Tibial artery (tissue), 4 donors: Measurements from ENCODE around the gene PAX8.
A peak's percentile ranks its signal among the peaks of the same experiment; 100 is the strongest.

Experiments
- DNase-seq, 2 donors: peaks; one replicate each; pipeline ENCODE4 v3.0.0-alpha.2; 2019
- H3K27ac ChIP-seq, 2 donors: fragments of 200-600 bp; sonication (generic) in 1 of 2; 1 replicate in 1 of 2; 2 replicates in 1 of 2; pipeline ENCODE4 v1.5.1; 2018 to 2019; ENCODE audit warnings: mild to moderate bottlenecking in 1 of 2
- H3K27me3 ChIP-seq, 2 donors: fragments of 200-600 bp; sonication (generic) in 1 of 2; one replicate each; pipeline versions ENCODE4 v1.5.1 to v1.6.0; 2016 to 2019
- H3K36me3 ChIP-seq, 3 donors: fragments of 200-600 bp; sonication (generic) in 2 of 3; one replicate each; pipeline ENCODE4 v1.5.1; 2016 to 2019; ENCODE audit warnings: mild to moderate bottlenecking in 2 of 3
- H3K4me1 ChIP-seq, 4 donors: fragments of 200-600 bp; sonication (generic) in 2 of 4; 1 replicate in 3 of 4; 2 replicates in 1 of 4; pipeline ENCODE4 v1.5.1; 2016 to 2019
- H3K4me3 ChIP-seq, 2 donors: fragments of 200-600 bp; sonication (generic) in 1 of 2; 1 replicate in 1 of 2; 2 replicates in 1 of 2; pipeline ENCODE4 v1.5.1; 2018 to 2019; ENCODE audit warnings: mild to moderate bottlenecking in 2 of 2
- H3K9me3 ChIP-seq, 3 donors: fragments of 200-600 bp; sonication (generic) in 1 of 3; one replicate each; pipeline ENCODE4 v1.5.1; 2016 to 2019
- intact Hi-C: fragments of 100-400 bp; cut with DNase I; formaldehyde crosslinking; loops from one replicate; pipeline ENCODE4 v1.15.0; 2023; ENCODE audit warnings: low total_unique reads
- TF ChIP-seq, protein P1 (sequence below), 2 experiments: fragments of 200-600 bp in 1 of 2; fragments of 450-650 bp in 1 of 2; IDR thresholded peaks; one replicate each; pipeline ENCODE4 v1.5.1; 2017 to 2019; ENCODE audit warnings: antibody characterized with exemption in 2 of 2, mild to moderate bottlenecking in 1 of 2, moderate library complexity in 1 of 2

The PAX8 gene

DNA sequence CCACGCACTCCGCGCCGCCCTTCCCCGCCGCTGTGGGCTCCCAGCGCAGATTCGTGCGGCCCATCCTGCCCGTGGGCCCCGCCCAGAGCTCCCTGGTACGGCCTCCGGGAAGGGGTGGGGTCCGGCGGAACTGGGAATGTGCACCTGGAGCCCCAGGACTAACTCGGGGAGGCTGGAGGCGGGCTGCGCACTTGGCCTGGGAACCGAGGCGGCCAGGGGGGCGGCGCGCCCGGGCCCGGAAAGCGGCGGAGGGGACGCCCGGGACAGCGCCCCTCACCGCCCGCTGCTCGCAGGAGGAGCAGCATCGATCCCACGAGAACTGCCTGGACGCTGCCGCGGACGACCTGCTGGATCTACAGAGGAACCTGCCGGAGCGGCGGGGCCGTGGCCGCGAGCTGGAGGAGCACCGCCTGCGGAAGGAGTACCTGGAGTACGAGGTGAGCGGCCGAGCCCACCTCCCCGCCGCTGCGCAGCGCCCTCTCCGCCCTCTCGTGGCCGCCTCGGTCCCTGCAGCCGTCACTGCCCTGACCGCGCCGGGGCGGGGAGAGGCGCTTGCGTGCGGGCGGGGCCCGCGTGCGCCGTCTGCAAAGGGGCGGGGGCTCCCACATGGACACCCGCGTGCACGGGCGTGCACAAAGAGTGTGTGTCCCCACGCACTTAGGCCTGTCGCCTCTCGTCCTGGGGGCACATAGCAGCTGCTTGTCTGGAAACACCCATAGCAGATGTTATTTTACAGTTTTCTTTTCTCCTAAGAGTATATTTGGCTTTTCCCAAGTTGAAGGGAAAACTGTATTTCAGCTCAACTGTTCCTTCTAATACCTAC is 79.7 kb downstream of the PAX8 start:
- intact Hi-C loops, result no loop called here

DNA sequence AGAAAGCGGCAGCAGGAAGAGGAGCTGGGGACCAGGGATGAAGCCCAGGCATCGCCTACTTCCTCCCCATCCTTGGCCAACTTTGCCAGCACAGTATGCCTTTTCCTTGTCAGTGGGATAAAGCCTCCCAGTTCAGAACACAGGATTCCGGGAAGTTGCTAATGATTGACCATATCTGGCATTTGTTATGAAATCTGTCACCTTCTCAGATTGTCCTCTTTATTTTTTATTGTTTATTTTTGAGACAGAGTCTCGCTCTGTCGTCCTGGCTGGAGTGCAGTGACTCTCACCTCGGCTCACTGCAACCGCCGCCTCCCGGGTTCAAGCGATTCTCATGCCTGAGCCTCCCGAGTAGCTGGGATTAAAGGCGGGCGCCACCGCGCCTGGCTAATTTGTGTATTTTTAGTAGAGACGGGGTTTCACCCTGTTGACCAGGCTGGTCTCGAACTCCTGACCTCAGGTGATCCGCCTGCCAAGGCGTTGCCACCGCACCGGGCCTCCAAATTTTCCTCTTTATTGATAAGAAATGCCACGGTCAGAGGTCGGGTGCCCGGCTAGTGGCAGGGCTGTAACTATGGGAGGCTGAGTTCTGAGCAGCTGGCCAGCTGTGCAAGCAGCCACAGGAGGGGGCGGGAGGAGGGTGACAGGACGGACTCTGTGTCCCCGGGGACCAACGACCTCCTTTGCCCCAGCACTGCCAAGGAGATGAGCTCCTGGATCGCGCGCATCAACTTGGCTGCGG is 80.5 kb downstream of the PAX8 start:
- peak overlapping the region; percentile 62 to 76 for H3K4me3 ChIP-seq
- intact Hi-C loops, result no loop called here
- H3K9me3 ChIP-seq, result no peaks in the 10 kb centered on the region
- H3K4me1 ChIP-seq, result peaks cover 0 to 12% (median 5%) of the 10 kb centered on the region in 4 donors
- H3K27me3 ChIP-seq, result no peaks in the 10 kb centered on the region
- DNase-seq, result no peak
- TF ChIP-seq, protein P1, sequence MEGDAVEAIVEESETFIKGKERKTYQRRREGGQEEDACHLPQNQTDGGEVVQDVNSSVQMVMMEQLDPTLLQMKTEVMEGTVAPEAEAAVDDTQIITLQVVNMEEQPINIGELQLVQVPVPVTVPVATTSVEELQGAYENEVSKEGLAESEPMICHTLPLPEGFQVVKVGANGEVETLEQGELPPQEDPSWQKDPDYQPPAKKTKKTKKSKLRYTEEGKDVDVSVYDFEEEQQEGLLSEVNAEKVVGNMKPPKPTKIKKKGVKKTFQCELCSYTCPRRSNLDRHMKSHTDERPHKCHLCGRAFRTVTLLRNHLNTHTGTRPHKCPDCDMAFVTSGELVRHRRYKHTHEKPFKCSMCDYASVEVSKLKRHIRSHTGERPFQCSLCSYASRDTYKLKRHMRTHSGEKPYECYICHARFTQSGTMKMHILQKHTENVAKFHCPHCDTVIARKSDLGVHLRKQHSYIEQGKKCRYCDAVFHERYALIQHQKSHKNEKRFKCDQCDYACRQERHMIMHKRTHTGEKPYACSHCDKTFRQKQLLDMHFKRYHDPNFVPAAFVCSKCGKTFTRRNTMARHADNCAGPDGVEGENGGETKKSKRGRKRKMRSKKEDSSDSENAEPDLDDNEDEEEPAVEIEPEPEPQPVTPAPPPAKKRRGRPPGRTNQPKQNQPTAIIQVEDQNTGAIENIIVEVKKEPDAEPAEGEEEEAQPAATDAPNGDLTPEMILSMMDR (IDR thresholded peaks at IDR 0.05), result no peak
- peak overlapping the region; percentile 45 to 59 for H3K27ac ChIP-seq
- peaks cover 0 to 6% (median 0%) of the 10 kb centered on the region in 3 donors for H3K36me3 ChIP-seq

More for the DNA sequence above, 79.7 kb downstream of the PAX8 start:
- Histone ChIP-seq H3K4me1 (peaks cover 0 to 12% (median 5%) of the 10 kb centered on the region in 4 donors), H3K36me3 (peaks cover 0 to 6% (median 0%) of the 10 kb centered on the region in 3 donors), H3K9me3 (no peaks in the 10 kb centered on the region), H3K27me3 (no peaks in the 10 kb centered on the region), H3K4me3 (peak overlapping the region; percentile 62 to 76), H3K27ac (peak overlapping the region; percentile 45 to 59)
- peak; percentile 51 to 85 for DNase-seq
- TF ChIP-seq, protein P1 (IDR thresholded peaks at IDR 0.05), result peak; percentile 76 to 96

DNA sequence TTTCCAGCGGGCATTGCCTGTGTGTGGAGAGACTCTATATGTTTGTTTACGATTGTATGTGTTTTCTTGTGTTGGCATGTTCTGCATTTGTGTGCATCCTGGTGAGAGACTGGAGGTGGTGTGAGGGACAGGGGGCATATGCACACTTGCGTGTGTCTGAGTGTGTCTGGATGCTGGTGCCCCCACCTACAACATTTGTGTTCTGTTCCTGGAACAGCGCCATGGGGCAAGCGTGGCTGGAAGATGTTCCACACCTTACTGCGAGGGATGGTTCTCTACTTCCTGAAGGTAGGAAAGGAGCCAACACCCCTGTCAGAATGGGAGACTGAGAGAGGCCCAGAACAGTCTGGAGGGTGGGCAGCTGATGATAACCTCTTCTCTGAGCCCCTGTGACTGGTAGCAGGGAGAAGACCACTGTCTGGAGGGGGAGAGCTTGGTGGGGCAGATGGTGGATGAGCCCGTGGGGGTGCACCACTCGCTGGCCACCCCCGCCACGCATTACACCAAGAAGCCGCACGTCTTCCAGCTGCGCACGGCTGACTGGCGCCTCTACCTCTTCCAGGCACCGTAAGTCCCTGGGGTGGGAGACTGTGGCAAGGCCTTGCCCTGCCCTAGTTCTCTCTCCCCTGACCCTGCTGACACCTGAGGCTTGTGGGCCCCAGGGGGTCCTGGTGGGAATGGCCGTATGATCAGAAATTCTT is 81.2 kb downstream of the PAX8 start:
- no peak overlapping the region for H3K27ac ChIP-seq
- H3K9me3 ChIP-seq, result no peaks in the 10 kb centered on the region
- intact Hi-C loops, result no loop called here
- DNase-seq, result no peak
- H3K4me3 ChIP-seq, result no peak overlapping the region
- H3K36me3 ChIP-seq, result peaks cover 0 to 6% (median 0%) of the 10 kb centered on the region in 3 donors
- H3K4me1 ChIP-seq, result peaks cover 0 to 12% (median 5%) of the 10 kb centered on the region in 4 donors
- H3K27me3 ChIP-seq, result no peaks in the 10 kb centered on the region
- TF ChIP-seq, protein P1 (IDR thresholded peaks at IDR 0.05), result no peak

DNA sequence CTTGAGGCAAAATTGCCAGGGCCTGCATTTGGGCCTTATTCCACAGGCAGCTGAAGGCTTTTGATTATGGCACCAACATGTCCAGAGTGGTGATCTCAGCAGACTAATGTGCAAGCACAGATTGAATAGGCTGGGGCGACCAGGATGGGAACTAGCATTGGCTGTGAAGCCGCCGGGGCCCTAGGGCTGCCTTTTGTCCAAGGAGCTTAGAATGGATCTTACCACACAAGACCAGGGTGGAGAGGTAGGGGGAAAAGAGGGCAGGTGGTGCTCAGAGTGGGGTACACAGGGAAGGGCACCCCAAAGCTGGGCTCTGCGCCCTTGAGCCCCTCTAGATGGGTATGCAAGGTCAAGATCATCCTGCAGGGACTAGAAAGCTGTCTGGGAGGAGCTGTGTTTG is 81.9 kb downstream of the PAX8 start:
- Histone ChIP-seq H3K27ac (no peak overlapping the region), H3K9me3 (no peaks in the 10 kb centered on the region), H3K36me3 (peaks cover 0 to 6% (median 0%) of the 10 kb centered on the region in 3 donors), H3K27me3 (no peaks in the 10 kb centered on the region), H3K4me1 (peaks cover 0 to 12% (median 5%) of the 10 kb centered on the region in 4 donors), H3K4me3 (no peak overlapping the region)
- intact Hi-C loops, result no loop called here
- TF ChIP-seq, protein P1 (IDR thresholded peaks at IDR 0.05), result no peak
- DNase-seq, result no peak

DNA sequence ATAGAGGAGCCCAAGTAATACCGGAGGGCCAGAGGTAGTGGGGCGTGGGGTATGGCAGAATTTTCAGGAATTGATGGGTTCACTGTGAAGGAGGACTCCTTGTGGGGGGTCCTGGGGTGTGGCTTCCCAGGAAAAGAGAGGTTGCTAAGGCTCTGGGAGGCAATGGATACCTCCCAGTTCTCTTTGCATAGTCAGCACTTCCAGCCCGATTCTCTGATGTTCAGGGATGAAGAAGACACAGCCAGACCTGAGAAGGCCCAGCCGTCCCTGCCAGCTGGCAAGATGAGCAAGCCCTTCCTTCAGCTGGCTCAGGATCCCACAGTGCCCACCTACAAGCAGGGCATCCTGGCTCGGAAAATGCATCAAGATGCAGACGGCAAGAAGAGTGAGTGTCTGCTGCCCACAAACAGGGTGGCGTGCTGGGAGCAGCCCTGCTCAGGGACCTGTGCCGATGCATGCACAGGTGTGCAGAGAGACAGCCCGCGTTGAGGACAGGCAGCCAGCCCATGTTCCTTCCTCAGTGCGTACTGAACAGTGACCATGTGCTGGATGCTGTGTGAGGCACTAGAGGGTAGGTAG is 82.7 kb downstream of the PAX8 start:
- Histone ChIP-seq H3K27me3 (no peaks in the 10 kb centered on the region), H3K36me3 (no peaks in the 10 kb centered on the region), H3K4me3 (no peak overlapping the region), H3K4me1 (peaks cover 0 to 16% (median 5%) of the 10 kb centered on the region in 4 donors), H3K9me3 (no peaks in the 10 kb centered on the region), H3K27ac (no peak overlapping the region)
- intact Hi-C loops, result no loop called here
- no peak for DNase-seq
- TF ChIP-seq, protein P1 (IDR thresholded peaks at IDR 0.05), result no peak
